Activated naive CD4-positive, alpha-beta T cell treated with anti-CD3 and anti-CD28 coated beads for 36 hours (primary cell): ENCODE measurements around the gene BEST3. TPM values are rescaled to one million over a fixed set of nuclear protein-coding genes. Genes with fewer than 3 reads are reported as not detected.
"Not testable (repeated sequence)": the region's sequence is repeated elsewhere in the genome, so short reads cannot be mapped to it uniquely, and the experiment has no call there.

Experiments
- CTCF ChIA-PET: fragments of 350-600 bp; sonication (Branson Sonifier 250); formaldehyde crosslinking; loops from one replicate; lab custom pipeline; 2021; ENCODE audit warnings: antibody characterized with exemption; lab: Charles Lee
- DNase-seq: peaks from one replicate; pipeline ENCODE4 v3.0.0-alpha.2; 2020
- H3K27ac Mint-ChIP-seq: one replicate; pipeline ENCODE4 v1.8.0; 2021; ENCODE audit warnings: mild to moderate bottlenecking, mixed read lengths
- H3K27me3 Mint-ChIP-seq: one replicate; pipeline ENCODE4 v1.8.0; 2021; ENCODE audit warnings: low read depth, mixed read lengths
- H3K36me3 Mint-ChIP-seq: one replicate; pipeline ENCODE4 v1.8.0; 2021; ENCODE audit warnings: low read depth, mixed read lengths
- H3K4me1 Mint-ChIP-seq: one replicate; pipeline ENCODE4 v1.8.0; 2021; ENCODE audit warnings: low read depth, mixed read lengths
- H3K4me3 Mint-ChIP-seq: one replicate; pipeline ENCODE4 v1.8.0; 2021; ENCODE audit warnings: mild to moderate bottlenecking, moderate library complexity, mixed read lengths
- H3K9me3 Mint-ChIP-seq: one replicate; pipeline ENCODE4 v1.8.0; 2021; ENCODE audit warnings: mixed read lengths
- intact Hi-C: fragments of 100-400 bp; cut with micrococcal nuclease; formaldehyde crosslinking; loops from one replicate; pipeline ENCODE4 v1.15.1; 2023
- total RNA-seq, 2 experiments: library from RNA; stranded (reverse); gene quantifications; one replicate each; pipeline ENCODE4 v1.2.3, GENCODE V29; 2021

The BEST3 gene
- total RNA-seq, 2 experiments from 2014 or later, result not detected

- H3K36me3 Mint-ChIP-seq, result peaks cover 4% of the 10 kb centered on the region
- no peaks in the 10 kb centered on the region for H3K27me3 Mint-ChIP-seq
- H3K27ac Mint-ChIP-seq, result no peak overlapping the region
- H3K9me3 Mint-ChIP-seq, result no peaks in the 10 kb centered on the region
- no peak overlapping the region for H3K4me3 Mint-ChIP-seq
- CTCF ChIA-PET, result interaction anchor here (0.6 to 2.5 kb wide), 4 partner anchors 17 to 188 kb away, joined by 3 to 7 read pairs (median 3); partner anchors contain the start of gene CCT2
- H3K4me1 Mint-ChIP-seq, result no peaks in the 10 kb centered on the region
- intact Hi-C loops, result no loop called here
- DNase-seq, result no peak
These were observed 91.0 kb downstream of the BEST3 start for GRCh38 chr12:69608114-69608513.

GRCh38 chr12:69604275-69604674 lies 94.8 kb downstream of the BEST3 start:
- H3K27ac Mint-ChIP-seq, CTCF ChIA-PET, H3K9me3 Mint-ChIP-seq, intact Hi-C loops, DNase-seq, H3K4me3 Mint-ChIP-seq, H3K27me3 Mint-ChIP-seq, H3K4me1 Mint-ChIP-seq: not testable (repeated sequence)
- peaks cover 34% of the 10 kb centered on the region for H3K36me3 Mint-ChIP-seq

Other genes starting within 250 kb of the BEST3 start
- 1 to 10 TPM; 7.9 TPM for gene FRS2, start 228.9 kb downstream of the BEST3 start, total RNA-seq
- gene CCT2, start 113.8 kb downstream of the BEST3 start, total RNA-seq, result 100 to 1,000 TPM; 268 to 280 TPM
- not detected for gene LRRC10, start 88.4 kb downstream of the BEST3 start, total RNA-seq
- gene RAB3IP, start 39.6 kb upstream of the BEST3 start, total RNA-seq, result 10 to 100 TPM; 23.0 to 25.4 TPM
- gene MYRFL, start 125.9 kb upstream of the BEST3 start, total RNA-seq, result not detected